Esophagus squamous epithelium (tissue), 4 donors: ENCODE data around the gene ARL4C.

Experiments
- CTCF ChIP-seq, 6 experiments: fragments of 450-650 bp in 4 of 6; fragments of 200-600 bp in 2 of 6; sonication (generic) in 2 of 6; IDR thresholded peaks; one replicate each; pipeline ENCODE4 v1.5.1; 2016 to 2019; ENCODE audit warnings: antibody characterized with exemption in 6 of 6, mild to moderate bottlenecking in 4 of 6, moderate library complexity in 4 of 6
- POLR2A ChIP-seq, 4 donors: fragments of 450-650 bp; IDR thresholded peaks; one replicate each; pipeline ENCODE4 v1.6.1; 2017; ENCODE audit warnings: antibody characterized with exemption in 4 of 4, mild to moderate bottlenecking in 4 of 4, moderate library complexity in 3 of 4

GRCh38 chr2:234478121-234478858 is 18.6 kb downstream of the ARL4C start:
- no peak for TF ChIP-seq CTCF (IDR thresholded peaks at IDR 0.05)
- TF ChIP-seq POLR2A (IDR thresholded peaks at IDR 0.05) = no peak
